ENCODE data around the gene FIGN. TPM values are rescaled to one million over a fixed set of nuclear protein-coding genes. Genes with fewer than 3 reads are reported as not detected.

Gene FIGN
- total RNA-seq, 2 experiments from 2014 or later, result not detected

DNA sequence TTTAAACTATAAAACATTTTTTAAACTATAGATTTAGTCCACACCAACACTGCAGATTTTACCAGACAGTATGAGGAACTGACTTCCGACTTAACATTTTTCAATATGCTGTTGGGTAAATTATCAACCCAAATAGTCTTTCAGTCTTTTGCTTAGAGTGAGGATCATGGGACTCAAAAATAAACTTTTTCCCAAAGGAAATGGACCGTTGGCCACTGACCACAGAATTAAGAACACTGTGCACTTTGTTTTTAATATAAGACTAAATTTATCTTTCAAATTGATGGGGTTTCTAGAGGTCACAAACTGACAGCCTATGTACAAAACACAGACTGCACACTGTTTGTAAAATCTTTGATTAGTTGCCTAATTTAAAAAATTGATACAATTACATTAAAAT is 44.9 kb downstream of the FIGN start:
- H3K36me3 Mint-ChIP-seq (ENCODE audit: low read depth), result no peaks in the 10 kb centered on the region
- CTCF ChIA-PET, result no interaction called here
- POLR2A ChIA-PET, result no interaction called here
- DNase-seq, result no peak
- H3K4me3 Mint-ChIP-seq, result no peak overlapping the region
- no peaks in the 10 kb centered on the region for H3K27me3 Mint-ChIP-seq
- H3K4me1 Mint-ChIP-seq, result no peaks in the 10 kb centered on the region
- no peak overlapping the region for H3K27ac Mint-ChIP-seq
- H3K9me3 Mint-ChIP-seq, result no peaks in the 10 kb centered on the region

DNA sequence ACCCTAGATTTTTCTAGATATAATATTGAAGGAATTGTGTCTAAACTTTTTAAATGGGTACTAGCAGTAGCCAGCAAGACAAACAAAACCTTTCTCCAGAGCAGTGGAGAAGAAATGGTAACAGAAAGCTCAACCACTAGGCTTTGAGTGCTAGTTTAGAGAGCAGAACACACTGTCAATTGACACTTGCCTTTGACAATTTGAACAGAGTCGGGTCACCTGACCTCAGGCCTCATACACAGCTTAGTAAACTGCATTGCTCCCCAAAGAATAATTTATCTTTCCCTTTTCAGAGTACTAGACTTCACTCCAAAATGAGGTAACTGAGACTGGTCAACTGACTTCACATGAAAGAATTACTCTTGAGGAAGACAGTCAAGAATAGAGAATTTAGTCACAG is 48.6 kb downstream of the FIGN start:
- DNase-seq, result no peak
- no peaks in the 10 kb centered on the region for H3K4me1 Mint-ChIP-seq
- H3K36me3 Mint-ChIP-seq (ENCODE audit: low read depth), result no peaks in the 10 kb centered on the region
- CTCF ChIA-PET, result no interaction called here
- no peak overlapping the region for H3K4me3 Mint-ChIP-seq
- no peak overlapping the region for H3K27ac Mint-ChIP-seq
- POLR2A ChIA-PET, result no interaction called here
- no peaks in the 10 kb centered on the region for H3K9me3 Mint-ChIP-seq
- no peaks in the 10 kb centered on the region for H3K27me3 Mint-ChIP-seq

DNA sequence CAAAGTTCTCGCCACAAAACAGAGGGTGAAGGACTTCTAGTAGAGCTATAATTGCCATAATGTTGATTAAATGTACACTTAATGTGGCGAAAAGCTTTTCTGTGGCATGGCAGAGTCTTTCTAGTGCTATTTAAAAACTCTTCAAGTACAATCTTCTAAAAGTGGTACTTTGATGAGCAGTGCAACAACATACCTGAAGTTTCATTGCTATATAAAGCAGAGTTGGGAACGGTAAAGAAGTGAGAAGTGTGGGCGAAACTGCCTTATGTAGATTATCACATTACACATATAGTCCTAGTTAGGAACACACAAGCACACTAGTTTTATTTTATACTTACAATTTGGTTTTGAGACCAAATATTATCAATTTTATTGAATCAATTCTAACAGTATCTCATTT is 49.5 kb downstream of the FIGN start:
- H3K9me3 Mint-ChIP-seq, result no peaks in the 10 kb centered on the region
- no peak overlapping the region for H3K4me3 Mint-ChIP-seq
- no peaks in the 10 kb centered on the region for H3K27me3 Mint-ChIP-seq
- H3K27ac Mint-ChIP-seq, result no peak overlapping the region
- CTCF ChIA-PET, result no interaction called here
- no peak for DNase-seq
- H3K4me1 Mint-ChIP-seq, result no peaks in the 10 kb centered on the region
- POLR2A ChIA-PET, result no interaction called here
- H3K36me3 Mint-ChIP-seq (ENCODE audit: low read depth), result no peaks in the 10 kb centered on the region

DNA sequence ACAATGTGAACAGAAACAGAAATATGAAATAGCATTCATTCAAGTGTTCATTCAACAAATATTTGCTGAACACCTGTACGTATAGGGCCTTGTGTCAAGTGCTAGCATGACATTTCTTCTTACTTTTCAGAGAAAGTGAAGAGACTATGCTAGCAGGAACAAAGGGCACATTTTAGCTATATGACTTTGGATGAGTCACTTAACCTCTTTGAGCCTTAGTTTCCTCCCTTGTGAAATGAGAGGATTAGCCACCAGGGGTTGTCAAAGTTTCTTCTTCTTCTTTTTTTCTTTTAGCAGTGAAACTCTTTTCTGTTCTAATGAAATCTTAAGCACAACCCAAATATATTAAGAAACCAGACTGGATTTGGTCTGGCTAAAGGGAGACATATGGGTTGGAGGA is 53.1 kb downstream of the FIGN start:
- no peak overlapping the region for H3K27ac Mint-ChIP-seq
- H3K4me1 Mint-ChIP-seq, result no peaks in the 10 kb centered on the region
- CTCF ChIA-PET, result no interaction called here
- no peaks in the 10 kb centered on the region for H3K36me3 Mint-ChIP-seq (ENCODE audit: low read depth)
- DNase-seq, result no peak
- H3K9me3 Mint-ChIP-seq, result peaks cover 2% of the 10 kb centered on the region
- H3K4me3 Mint-ChIP-seq, result no peak overlapping the region
- H3K27me3 Mint-ChIP-seq, result no peaks in the 10 kb centered on the region
- POLR2A ChIA-PET, result no interaction called here

DNA sequence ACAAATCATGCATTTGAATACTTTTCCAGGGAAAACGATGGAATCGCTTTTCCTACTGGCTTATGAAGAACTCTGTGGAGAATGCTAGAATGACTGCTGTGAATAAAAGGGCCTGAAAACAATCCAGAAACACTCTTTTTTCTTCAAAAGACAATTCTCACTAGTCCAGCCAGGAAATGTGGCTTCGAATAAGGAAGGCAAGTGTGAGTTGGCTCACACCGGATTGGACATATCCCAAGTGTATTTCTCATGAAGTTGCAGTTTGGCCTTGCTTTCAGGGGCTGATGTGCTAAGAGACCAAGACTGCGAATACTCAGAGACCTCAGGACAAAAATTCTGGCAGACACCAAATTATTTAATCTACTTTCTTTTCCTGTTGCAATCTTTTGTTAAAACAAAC is 54.1 kb downstream of the FIGN start:
- ChIA-PET POLR2A (no interaction called here), CTCF (no interaction called here)
- no peaks in the 10 kb centered on the region for H3K27me3 Mint-ChIP-seq

DNA sequence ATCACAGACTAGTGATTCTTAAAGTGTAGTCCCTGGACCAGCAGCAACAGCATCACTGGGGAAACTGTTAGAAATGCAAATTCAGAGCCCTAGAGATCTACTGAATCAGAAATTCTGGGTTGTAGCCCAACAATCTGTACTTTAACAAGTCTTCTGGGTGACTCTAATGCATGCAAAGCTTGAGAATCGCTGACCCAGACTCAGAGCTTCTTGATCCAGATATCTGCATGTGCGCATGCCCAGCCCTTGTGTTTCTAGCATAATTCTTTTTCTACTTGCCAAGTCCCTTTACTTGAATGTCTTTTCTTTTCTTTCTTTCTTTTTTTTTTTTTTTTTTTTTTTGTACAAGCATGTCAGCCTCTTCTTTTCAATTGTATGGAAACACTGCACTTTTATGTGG is 60.4 kb downstream of the FIGN start:
- POLR2A ChIA-PET, result no interaction called here
- Mint-ChIP-seq H3K27me3 (no peaks in the 10 kb centered on the region), H3K36me3 (ENCODE audit: low read depth) (no peaks in the 10 kb centered on the region), H3K4me1 (no peaks in the 10 kb centered on the region), H3K4me3 (no peak overlapping the region), H3K27ac (no peak overlapping the region), H3K9me3 (peaks cover 2% of the 10 kb centered on the region)
- DNase-seq, result no peak
- CTCF ChIA-PET, result interaction anchor here (0.7 kb wide), 1 partner anchor 829 kb away, joined by 5 read pairs; no protein-coding TSS in a partner anchor

More for the DNA sequence above, 54.1 kb downstream of the FIGN start:
- no peaks in the 10 kb centered on the region for H3K4me1 Mint-ChIP-seq
- H3K27ac Mint-ChIP-seq, result no peak overlapping the region
- H3K4me3 Mint-ChIP-seq, result no peak overlapping the region
- H3K36me3 Mint-ChIP-seq (ENCODE audit: low read depth), result no peaks in the 10 kb centered on the region
- H3K9me3 Mint-ChIP-seq, result peaks cover 2% of the 10 kb centered on the region
- no peak for DNase-seq

DNA sequence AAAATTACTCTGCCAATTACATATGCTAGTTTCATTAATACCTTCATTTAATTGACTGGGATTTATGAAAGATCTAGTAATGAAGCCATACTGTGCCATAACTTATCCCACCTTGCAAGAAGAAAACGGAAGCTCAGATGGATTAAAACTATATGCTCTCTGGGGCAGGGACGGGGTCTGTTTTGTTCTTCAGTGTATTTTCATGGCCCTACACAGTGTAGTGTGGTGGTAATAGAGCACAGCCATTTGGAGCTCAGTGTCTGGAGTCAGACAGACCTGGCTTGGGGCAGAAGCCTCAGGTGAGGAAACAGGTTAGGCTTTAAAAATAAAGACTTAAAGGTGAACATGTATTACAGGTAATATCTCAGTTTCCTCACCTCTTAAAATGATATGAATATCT is 62.3 kb downstream of the FIGN start:
- DNase-seq, result no peak
- H3K9me3 Mint-ChIP-seq, result no peaks in the 10 kb centered on the region
- H3K27ac Mint-ChIP-seq, result no peak overlapping the region
- H3K4me3 Mint-ChIP-seq, result no peak overlapping the region
- POLR2A ChIA-PET, result no interaction called here
- H3K36me3 Mint-ChIP-seq (ENCODE audit: low read depth), result no peaks in the 10 kb centered on the region
- no peaks in the 10 kb centered on the region for H3K4me1 Mint-ChIP-seq
- CTCF ChIA-PET, result no interaction called here
- H3K27me3 Mint-ChIP-seq, result no peaks in the 10 kb centered on the region

DNA sequence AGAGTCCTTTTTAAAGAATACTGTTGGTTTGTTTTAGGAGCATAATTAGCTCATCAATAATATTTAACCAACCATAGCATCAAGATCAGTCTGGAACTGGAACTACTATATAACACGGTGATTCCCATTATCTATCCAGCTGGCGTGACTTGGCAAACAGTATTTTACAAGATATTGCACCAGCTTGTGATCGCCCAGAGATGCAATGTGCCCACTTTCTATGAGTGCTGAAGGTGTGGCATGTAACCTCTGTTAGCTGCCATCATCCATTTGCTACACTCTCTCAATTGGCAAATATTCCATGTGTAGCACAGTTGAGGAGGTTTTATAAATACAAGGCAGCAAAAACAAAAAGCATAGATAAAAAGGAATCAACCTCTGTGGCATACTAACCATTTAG is 64.9 kb downstream of the FIGN start:
- ChIA-PET POLR2A (no interaction called here), CTCF (no interaction called here)
- Mint-ChIP-seq H3K4me1 (no peaks in the 10 kb centered on the region), H3K36me3 (ENCODE audit: low read depth) (no peaks in the 10 kb centered on the region), H3K4me3 (no peak overlapping the region), H3K27me3 (no peaks in the 10 kb centered on the region), H3K27ac (no peak overlapping the region), H3K9me3 (peaks cover 9% of the 10 kb centered on the region)
- DNase-seq, result no peak

DNA sequence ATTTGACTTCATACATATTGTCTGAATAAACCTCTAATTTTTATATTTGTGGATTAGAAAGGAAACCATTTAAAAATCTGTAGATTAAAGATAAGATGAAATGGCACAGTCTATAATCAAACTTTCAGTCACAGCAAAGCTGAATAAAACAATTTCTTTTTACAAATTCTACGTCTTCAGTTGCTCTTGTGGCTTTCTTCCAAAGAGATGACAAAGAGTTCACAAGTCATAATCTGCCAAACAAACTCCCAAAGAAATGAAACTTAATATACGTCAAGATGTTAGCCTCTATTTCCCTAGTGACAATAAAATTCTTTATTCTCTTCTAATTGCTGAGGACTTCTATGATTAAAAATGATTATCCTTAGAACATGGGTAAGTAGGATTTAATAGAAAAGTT is 66.3 kb downstream of the FIGN start:
- POLR2A ChIA-PET, result no interaction called here
- Mint-ChIP-seq H3K27ac (no peak overlapping the region), H3K27me3 (no peaks in the 10 kb centered on the region), H3K4me1 (no peaks in the 10 kb centered on the region), H3K4me3 (no peak overlapping the region), H3K36me3 (ENCODE audit: low read depth) (no peaks in the 10 kb centered on the region), H3K9me3 (peaks cover 10% of the 10 kb centered on the region)
- CTCF ChIA-PET, result no interaction called here
- DNase-seq, result no peak

DNA sequence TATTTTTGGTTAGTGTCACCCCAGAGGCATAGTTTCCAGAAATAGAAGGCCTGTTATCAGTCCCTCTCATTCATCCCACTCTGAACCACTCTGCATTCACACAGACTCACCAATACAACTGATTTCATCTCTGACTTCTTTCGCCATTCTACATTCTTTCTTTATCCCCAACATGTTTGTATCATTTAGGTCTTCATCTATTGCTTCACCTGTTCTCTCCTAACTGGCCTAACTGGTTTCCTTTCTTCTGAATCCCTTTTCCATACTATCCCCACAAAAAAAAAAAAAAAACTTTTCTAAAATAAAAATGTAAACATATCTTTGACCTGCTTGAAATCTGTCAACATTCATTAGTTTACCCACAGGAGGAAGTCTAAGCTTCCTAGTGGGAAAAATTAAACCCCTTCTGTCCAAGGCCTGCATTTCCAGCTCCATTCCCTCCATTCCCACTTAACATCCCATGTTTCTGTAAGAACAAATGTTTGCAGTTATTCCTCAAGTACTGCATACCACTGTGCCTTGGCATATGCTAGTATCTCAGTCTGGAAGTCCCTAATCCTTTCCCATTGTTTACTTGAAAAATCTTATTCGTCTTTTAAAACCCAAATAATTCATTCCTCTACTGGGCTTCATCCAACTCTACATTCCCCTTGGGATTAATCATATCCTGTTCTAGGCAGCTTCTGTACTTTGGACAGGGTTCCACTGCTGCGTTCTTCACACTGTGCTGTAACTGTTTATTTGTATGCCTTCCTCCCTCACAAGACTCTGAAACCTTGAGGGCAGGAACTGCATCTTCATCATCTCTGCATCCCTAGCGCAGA is 68.5 kb downstream of the FIGN start:
- no peak for DNase-seq
- ChIA-PET POLR2A (no interaction called here), CTCF (no interaction called here)
- Mint-ChIP-seq H3K27me3 (no peaks in the 10 kb centered on the region), H3K4me3 (no peak overlapping the region), H3K27ac (no peak overlapping the region), H3K9me3 (peaks cover 18% of the 10 kb centered on the region), H3K4me1 (no peaks in the 10 kb centered on the region), H3K36me3 (ENCODE audit: low read depth) (no peaks in the 10 kb centered on the region)

DNA sequence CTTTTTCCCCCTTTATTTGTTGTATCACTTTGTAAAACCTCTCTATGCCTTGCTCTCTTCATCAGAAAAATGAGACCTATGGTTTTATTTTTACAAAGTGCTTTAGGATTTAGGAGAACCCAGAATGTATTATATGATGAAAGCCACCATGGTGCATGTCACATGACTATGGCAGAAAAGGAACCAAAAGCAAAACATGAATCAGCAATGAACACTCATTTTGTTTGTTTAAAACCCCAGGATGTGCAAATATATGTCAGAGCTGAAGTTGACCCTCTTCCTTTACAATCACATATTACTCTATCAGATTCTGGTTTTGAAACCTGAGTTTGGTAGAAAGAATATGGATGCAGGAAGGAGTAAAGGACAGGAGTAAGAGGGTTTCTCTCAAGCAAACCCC is 70.0 kb downstream of the FIGN start:
- no peak overlapping the region for H3K4me3 Mint-ChIP-seq
- no peak overlapping the region for H3K27ac Mint-ChIP-seq
- H3K4me1 Mint-ChIP-seq, result no peaks in the 10 kb centered on the region
- ChIA-PET CTCF (no interaction called here), POLR2A (no interaction called here)
- no peak for DNase-seq
- H3K36me3 Mint-ChIP-seq (ENCODE audit: low read depth), result no peaks in the 10 kb centered on the region
- no peaks in the 10 kb centered on the region for H3K27me3 Mint-ChIP-seq
- peaks cover 21% of the 10 kb centered on the region for H3K9me3 Mint-ChIP-seq

DNA sequence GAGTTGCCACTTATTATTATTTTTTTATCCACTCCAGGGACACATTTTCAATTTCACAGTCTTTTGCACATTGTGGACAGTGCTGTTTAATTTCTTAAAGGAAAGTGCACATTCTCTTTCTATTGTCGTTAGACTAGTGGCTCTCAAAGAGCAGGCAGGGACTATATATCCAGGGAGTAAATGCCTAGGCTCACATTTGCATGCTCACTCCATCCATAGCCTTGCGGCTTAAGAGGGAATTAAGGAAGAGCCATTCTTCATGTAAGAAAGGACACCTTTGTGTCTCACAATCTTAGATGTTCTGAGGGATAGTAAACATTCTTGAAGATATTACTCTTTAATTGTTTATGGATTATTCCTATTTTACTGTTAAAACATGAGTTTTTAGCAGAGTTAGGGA is 70.8 kb downstream of the FIGN start:
- Mint-ChIP-seq H3K9me3 (peaks cover 24% of the 10 kb centered on the region), H3K4me3 (no peak overlapping the region), H3K27me3 (no peaks in the 10 kb centered on the region), H3K36me3 (ENCODE audit: low read depth) (no peaks in the 10 kb centered on the region), H3K4me1 (no peaks in the 10 kb centered on the region), H3K27ac (no peak overlapping the region)
- ChIA-PET CTCF (no interaction called here), POLR2A (no interaction called here)
- DNase-seq, result no peak

DNA sequence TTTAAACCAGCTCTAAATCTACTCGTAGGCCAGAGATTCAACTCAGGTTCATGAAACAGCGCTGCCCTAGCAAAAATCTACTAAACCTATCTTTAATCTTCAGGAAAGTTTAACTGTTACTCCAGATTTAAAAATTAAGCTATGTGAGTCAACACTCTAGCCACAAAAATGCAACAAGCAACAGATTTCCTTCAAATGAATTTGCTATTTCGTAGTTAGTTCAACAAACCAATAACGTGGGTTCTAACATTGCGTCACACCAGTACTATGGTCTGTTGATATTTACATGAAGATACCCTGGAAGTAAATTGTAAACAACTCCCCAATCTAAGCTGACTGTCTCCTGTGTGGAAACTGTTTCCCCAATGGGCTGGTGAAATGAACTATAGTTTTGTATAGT is 71.2 kb downstream of the FIGN start:
- POLR2A ChIA-PET, result no interaction called here
- Mint-ChIP-seq H3K4me1 (no peaks in the 10 kb centered on the region), H3K4me3 (no peak overlapping the region), H3K36me3 (ENCODE audit: low read depth) (no peaks in the 10 kb centered on the region), H3K9me3 (peaks cover 24% of the 10 kb centered on the region), H3K27ac (no peak overlapping the region), H3K27me3 (no peaks in the 10 kb centered on the region)
- CTCF ChIA-PET, result no interaction called here
- no peak for DNase-seq

DNA sequence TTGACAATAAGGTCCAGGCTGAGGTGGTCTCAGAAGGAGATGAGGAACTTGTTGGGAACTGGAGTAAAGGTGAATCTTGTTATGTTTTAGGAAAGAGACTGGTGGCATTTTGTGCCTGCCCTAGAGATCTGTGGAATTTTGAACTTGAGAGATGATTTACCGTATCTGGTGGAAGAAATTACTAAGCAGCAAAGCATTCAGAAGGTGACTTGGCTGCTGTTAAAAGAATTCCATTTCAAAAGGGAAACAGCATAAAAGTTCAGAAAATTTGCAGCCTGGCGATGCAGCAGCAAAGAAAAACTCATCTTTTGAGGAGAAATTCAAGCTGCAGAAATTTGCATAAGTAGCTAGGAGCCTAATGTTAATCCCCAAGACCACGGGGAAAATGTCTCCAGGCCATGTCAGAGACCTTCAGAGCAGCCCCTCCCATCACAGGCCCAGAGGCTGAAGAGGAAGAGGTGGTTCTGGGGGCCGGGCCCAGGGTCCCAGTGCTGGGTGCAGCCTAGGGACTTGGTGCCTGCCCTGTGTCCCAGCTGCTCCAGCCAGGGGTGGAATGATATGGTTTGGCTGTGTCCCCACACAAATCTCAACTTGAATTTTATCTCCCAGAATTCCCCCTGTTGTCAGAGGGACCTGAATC is 73.5 kb downstream of the FIGN start:
- Mint-ChIP-seq H3K4me3 (no peak overlapping the region), H3K27ac (no peak overlapping the region), H3K4me1 (no peaks in the 10 kb centered on the region), H3K36me3 (ENCODE audit: low read depth) (no peaks in the 10 kb centered on the region), H3K27me3 (no peaks in the 10 kb centered on the region), H3K9me3 (peaks cover 19% of the 10 kb centered on the region)
- CTCF ChIA-PET, result no interaction called here
- no peak for DNase-seq
- POLR2A ChIA-PET, result no interaction called here
